ENCODE results near the gene CTSH. TPM values are rescaled to one million over a fixed set of nuclear protein-coding genes. Genes with fewer than 3 reads are reported as not detected.

The CTSH gene
- total RNA-seq, 1 donor from 2014 or later: 52.6 TPM

GRCh38 chr15:78927077-78927790 lies 17.6 kb downstream of the CTSH start:
- TF ChIP-seq CTCF (IDR thresholded peaks at IDR 0.05; ENCODE audit: borderline replicate concordance): no peak
- DNase-seq: no peak
- H3K9me3 ChIP-seq (replicated peaks): no peaks in the 10 kb centered on the region
- peaks cover 17% of the 10 kb centered on the region for H3K4me1 ChIP-seq
- no peak overlapping the region for H3K4me3 ChIP-seq
- H3K36me3 ChIP-seq: peaks cover 62% of the 10 kb centered on the region
- intact Hi-C loops (cut with micrococcal nuclease): no loop called here
- no peaks in the 10 kb centered on the region for H3K27me3 ChIP-seq (ENCODE audit: low read depth)
- no peak overlapping the region for H3K27ac ChIP-seq (replicated peaks)

- H3K36me3 ChIP-seq: peaks cover 66% of the 10 kb centered on the region
- no peak for DNase-seq
- no peak overlapping the region for H3K4me3 ChIP-seq
- TF ChIP-seq CTCF (IDR thresholded peaks at IDR 0.05; ENCODE audit: borderline replicate concordance): no peak
- peaks cover 6% of the 10 kb centered on the region for H3K4me1 ChIP-seq
- no peaks in the 10 kb centered on the region for H3K9me3 ChIP-seq (replicated peaks)
- intact Hi-C loops (cut with micrococcal nuclease): no loop called here
- no peak overlapping the region for H3K27ac ChIP-seq (replicated peaks)
- no peaks in the 10 kb centered on the region for H3K27me3 ChIP-seq (ENCODE audit: low read depth)
Measured at GRCh38 chr15:78925956-78926743, 18.7 kb downstream of the CTSH start.

- no peak overlapping the region for H3K27ac ChIP-seq (replicated peaks)
- no peaks in the 10 kb centered on the region for H3K9me3 ChIP-seq (replicated peaks)
- H3K27me3 ChIP-seq (ENCODE audit: low read depth): no peaks in the 10 kb centered on the region
- H3K4me1 ChIP-seq: no peaks in the 10 kb centered on the region
- intact Hi-C loops (cut with micrococcal nuclease): no loop called here
- no peak for DNase-seq
- TF ChIP-seq CTCF (IDR thresholded peaks at IDR 0.05; ENCODE audit: borderline replicate concordance): no peak
- peaks cover 68% of the 10 kb centered on the region for H3K36me3 ChIP-seq
- H3K4me3 ChIP-seq: no peak overlapping the region
Measured at GRCh38 chr15:78925076-78925624, 19.7 kb downstream of the CTSH start.

- DNase-seq: no peak
- no peaks in the 10 kb centered on the region for H3K4me1 ChIP-seq
- intact Hi-C loops (cut with micrococcal nuclease): no loop called here
- TF ChIP-seq CTCF (IDR thresholded peaks at IDR 0.05; ENCODE audit: borderline replicate concordance): no peak
- no peak overlapping the region for H3K4me3 ChIP-seq
- H3K36me3 ChIP-seq: peaks cover 82% of the 10 kb centered on the region
- no peak overlapping the region for H3K27ac ChIP-seq (replicated peaks)
- no peaks in the 10 kb centered on the region for H3K9me3 ChIP-seq (replicated peaks)
- H3K27me3 ChIP-seq (ENCODE audit: low read depth): no peaks in the 10 kb centered on the region
Measured at GRCh38 chr15:78923480-78924360, 21.1 kb downstream of the CTSH start.

- Histone ChIP-seq H3K27me3 (ENCODE audit: low read depth) (no peaks in the 10 kb centered on the region), H3K4me1 (no peaks in the 10 kb centered on the region), H3K36me3 (peaks cover 85% of the 10 kb centered on the region), H3K9me3 (replicated peaks) (no peaks in the 10 kb centered on the region), H3K27ac (replicated peaks) (no peak overlapping the region), H3K4me3 (no peak overlapping the region)
- intact Hi-C loops (cut with micrococcal nuclease): no loop called here
- no peak for DNase-seq
- no peak for TF ChIP-seq CTCF (IDR thresholded peaks at IDR 0.05; ENCODE audit: borderline replicate concordance)
Measured at GRCh38 chr15:78923015-78923414, 21.8 kb downstream of the CTSH start.
